ENCODE results near the gene TRMT2A. TPM values are rescaled to one million over a fixed set of nuclear protein-coding genes. Genes with fewer than 3 reads are reported as not detected.

TRMT2A gene
- total RNA-seq, 1 experiment from 2014 or later, result 54.8 TPM

GRCh38 chr22:20128902-20129746 is 12.1 kb upstream of the TRMT2A start:
- peaks cover 7% of the 10 kb centered on the region; the same call in 1 of the 2 replicates for H3K36me3 ChIP-seq (ENCODE audit: insufficient read depth, low read length)
- no peak overlapping the region for H3K4me3 ChIP-seq (ENCODE audit: low read length)
- H3K9ac ChIP-seq (ENCODE audit: low read length), result no peak overlapping the region
- H3K79me2 ChIP-seq (ENCODE audit: low read length), result no peaks in the 10 kb centered on the region
- no peaks in the 10 kb centered on the region for H3K9me2 ChIP-seq (replicated peaks; ENCODE audit: insufficient read depth, low read length)
- no peaks in the 10 kb centered on the region for H3K27me3 ChIP-seq (ENCODE audit: low read length)
- peaks cover 25% of the 10 kb centered on the region for H4K20me1 ChIP-seq (ENCODE audit: insufficient read depth, low read depth, low read length)
- H3K4me2 ChIP-seq (ENCODE audit: low read depth, low read length, poor library complexity, severe bottlenecking), result no peak overlapping the region
- H2AFZ ChIP-seq (ENCODE audit: low read length), result no peak overlapping the region
- no peaks in the 10 kb centered on the region for H3K9me3 ChIP-seq (ENCODE audit: low read length)
- peak overlapping the region; percentile 18; the same call in 1 of the 2 replicates for H3K27ac ChIP-seq (ENCODE audit: low read length)
- DNase-seq, result peak; percentile 83
- peaks cover 23% of the 10 kb centered on the region for H3K4me1 ChIP-seq (ENCODE audit: low read length)

- Histone ChIP-seq H3K36me3 (ENCODE audit: insufficient read depth, low read length) (peaks cover 10% of the 10 kb centered on the region), H3K4me1 (ENCODE audit: low read length) (peaks cover 23% of the 10 kb centered on the region), H3K9me3 (ENCODE audit: low read length) (no peaks in the 10 kb centered on the region), H3K9ac (ENCODE audit: low read length) (no peak overlapping the region), H3K27me3 (ENCODE audit: low read length) (no peaks in the 10 kb centered on the region), H3K4me3 (ENCODE audit: low read length) (no peak overlapping the region), H4K20me1 (ENCODE audit: insufficient read depth, low read depth, low read length) (peaks cover 29% of the 10 kb centered on the region), H3K27ac (ENCODE audit: low read length) (peak overlapping the region; percentile 18; the same call in 1 of the 2 replicates), H3K4me2 (ENCODE audit: low read depth, low read length, poor library complexity, severe bottlenecking) (no peak overlapping the region), H3K79me2 (ENCODE audit: low read length) (0 out of 2 replicates have a peak, but pooled peaks cover 1% of the 10 kb centered on the region), H3K9me2 (replicated peaks; ENCODE audit: insufficient read depth, low read length) (no peaks in the 10 kb centered on the region), H2AFZ (ENCODE audit: low read length) (no peak overlapping the region)
- DNase-seq, result no peak
These were observed 11.5 kb upstream of the TRMT2A start for GRCh38 chr22:20128619-20128901.

- H4K20me1 ChIP-seq (ENCODE audit: insufficient read depth, low read depth, low read length), result peaks cover 28% of the 10 kb centered on the region
- H3K27ac ChIP-seq (ENCODE audit: low read length), result no peak overlapping the region
These were observed 11.0 kb upstream of the TRMT2A start for GRCh38 chr22:20127869-20128618.

GRCh38 chr22:20127318-20127868 is 10.4 kb upstream of the TRMT2A start:
- Histone ChIP-seq H3K9me2 (replicated peaks; ENCODE audit: insufficient read depth, low read length) (no peaks in the 10 kb centered on the region), H3K27ac (ENCODE audit: low read length) (no peak overlapping the region), H4K20me1 (ENCODE audit: insufficient read depth, low read depth, low read length) (peaks cover 24% of the 10 kb centered on the region; the same call in 1 of the 2 replicates), H2AFZ (ENCODE audit: low read length) (no peak overlapping the region), H3K4me3 (ENCODE audit: low read length) (no peak overlapping the region), H3K27me3 (ENCODE audit: low read length) (no peaks in the 10 kb centered on the region), H3K36me3 (ENCODE audit: insufficient read depth, low read length) (peaks cover 10% of the 10 kb centered on the region), H3K4me1 (ENCODE audit: low read length) (peaks cover 17% of the 10 kb centered on the region), H3K4me2 (ENCODE audit: low read depth, low read length, poor library complexity, severe bottlenecking) (no peak overlapping the region), H3K9me3 (ENCODE audit: low read length) (no peaks in the 10 kb centered on the region), H3K79me2 (ENCODE audit: low read length) (peaks cover 4% of the 10 kb centered on the region), H3K9ac (ENCODE audit: low read length) (no peak overlapping the region)
- DNase-seq, result no peak

More at GRCh38 chr22:20127869-20128618, 11.0 kb upstream of the TRMT2A start:
- H3K4me1 ChIP-seq (ENCODE audit: low read length), result peaks cover 23% of the 10 kb centered on the region
- peaks cover 10% of the 10 kb centered on the region for H3K36me3 ChIP-seq (ENCODE audit: insufficient read depth, low read length)
- no peak overlapping the region for H3K4me2 ChIP-seq (ENCODE audit: low read depth, low read length, poor library complexity, severe bottlenecking)
- no peaks in the 10 kb centered on the region for H3K9me2 ChIP-seq (replicated peaks; ENCODE audit: insufficient read depth, low read length)
- H3K4me3 ChIP-seq (ENCODE audit: low read length), result no peak overlapping the region
- no peak overlapping the region for H3K9ac ChIP-seq (ENCODE audit: low read length)
- no peaks in the 10 kb centered on the region for H3K27me3 ChIP-seq (ENCODE audit: low read length)
- 0 out of 2 replicates have a peak, but pooled peaks cover 3% of the 10 kb centered on the region for H3K79me2 ChIP-seq (ENCODE audit: low read length)
- H3K9me3 ChIP-seq (ENCODE audit: low read length), result no peaks in the 10 kb centered on the region
- no peak overlapping the region for H2AFZ ChIP-seq (ENCODE audit: low read length)
- DNase-seq, result peak; percentile 54

- peaks cover 18% of the 10 kb centered on the region for H3K36me3 ChIP-seq (ENCODE audit: insufficient read depth, low read length)
- H2AFZ ChIP-seq (ENCODE audit: low read length), result no peak overlapping the region
- H3K9me2 ChIP-seq (replicated peaks; ENCODE audit: insufficient read depth, low read length), result no peaks in the 10 kb centered on the region
- H3K9me3 ChIP-seq (ENCODE audit: low read length), result no peaks in the 10 kb centered on the region
- peaks cover 31% of the 10 kb centered on the region; the same call in 1 of the 2 replicates for H4K20me1 ChIP-seq (ENCODE audit: insufficient read depth, low read depth, low read length)
- no peak overlapping the region for H3K4me2 ChIP-seq (ENCODE audit: low read depth, low read length, poor library complexity, severe bottlenecking)
- H3K4me1 ChIP-seq (ENCODE audit: low read length), result peaks cover 15% of the 10 kb centered on the region
- H3K27me3 ChIP-seq (ENCODE audit: low read length), result no peaks in the 10 kb centered on the region
- peaks cover 13% of the 10 kb centered on the region for H3K79me2 ChIP-seq (ENCODE audit: low read length)
- no peak overlapping the region for H3K9ac ChIP-seq (ENCODE audit: low read length)
- H3K4me3 ChIP-seq (ENCODE audit: low read length), result no peak overlapping the region
- no peak overlapping the region for H3K27ac ChIP-seq (ENCODE audit: low read length)
- no peak for DNase-seq
These were observed 9.4 kb upstream of the TRMT2A start for GRCh38 chr22:20126284-20127029.

GRCh38 chr22:20125201-20126174 is 8.5 kb upstream of the TRMT2A start:
- H3K4me3 ChIP-seq (ENCODE audit: low read length), result no peak overlapping the region
- no peak overlapping the region for H3K4me2 ChIP-seq (ENCODE audit: low read depth, low read length, poor library complexity, severe bottlenecking)
- H3K36me3 ChIP-seq (ENCODE audit: insufficient read depth, low read length), result peaks cover 20% of the 10 kb centered on the region
- no peak overlapping the region for H3K27ac ChIP-seq (ENCODE audit: low read length)
- peaks cover 32% of the 10 kb centered on the region for H4K20me1 ChIP-seq (ENCODE audit: insufficient read depth, low read depth, low read length)
- peaks cover 21% of the 10 kb centered on the region for H3K79me2 ChIP-seq (ENCODE audit: low read length)
- H3K9me3 ChIP-seq (ENCODE audit: low read length), result no peaks in the 10 kb centered on the region
- H3K4me1 ChIP-seq (ENCODE audit: low read length), result peaks cover 10% of the 10 kb centered on the region
- DNase-seq, result no peak
- H3K27me3 ChIP-seq (ENCODE audit: low read length), result no peaks in the 10 kb centered on the region
- H2AFZ ChIP-seq (ENCODE audit: low read length), result no peak overlapping the region
- H3K9ac ChIP-seq (ENCODE audit: low read length), result no peak overlapping the region
- H3K9me2 ChIP-seq (replicated peaks; ENCODE audit: insufficient read depth, low read length), result no peaks in the 10 kb centered on the region

GRCh38 chr22:20124083-20124787 is 7.2 kb upstream of the TRMT2A start:
- H3K36me3 ChIP-seq (ENCODE audit: insufficient read depth, low read length), result peaks cover 32% of the 10 kb centered on the region
- H2AFZ ChIP-seq (ENCODE audit: low read length), result no peak overlapping the region
- H3K27me3 ChIP-seq (ENCODE audit: low read length), result no peaks in the 10 kb centered on the region
- H3K4me2 ChIP-seq (ENCODE audit: low read depth, low read length, poor library complexity, severe bottlenecking), result no peak overlapping the region
- no peak overlapping the region for H3K4me3 ChIP-seq (ENCODE audit: low read length)
- H3K4me1 ChIP-seq (ENCODE audit: low read length), result peaks cover 14% of the 10 kb centered on the region
- no peak overlapping the region for H3K27ac ChIP-seq (ENCODE audit: low read length)
- no peak for DNase-seq
- H4K20me1 ChIP-seq (ENCODE audit: insufficient read depth, low read depth, low read length), result peaks cover 42% of the 10 kb centered on the region
- H3K9me3 ChIP-seq (ENCODE audit: low read length), result no peaks in the 10 kb centered on the region
- no peaks in the 10 kb centered on the region for H3K9me2 ChIP-seq (replicated peaks; ENCODE audit: insufficient read depth, low read length)
- H3K79me2 ChIP-seq (ENCODE audit: low read length), result peaks cover 34% of the 10 kb centered on the region
- no peak overlapping the region for H3K9ac ChIP-seq (ENCODE audit: low read length)
